Measurements from ENCODE around the gene SENP7.

Gene SENP7

DNA sequence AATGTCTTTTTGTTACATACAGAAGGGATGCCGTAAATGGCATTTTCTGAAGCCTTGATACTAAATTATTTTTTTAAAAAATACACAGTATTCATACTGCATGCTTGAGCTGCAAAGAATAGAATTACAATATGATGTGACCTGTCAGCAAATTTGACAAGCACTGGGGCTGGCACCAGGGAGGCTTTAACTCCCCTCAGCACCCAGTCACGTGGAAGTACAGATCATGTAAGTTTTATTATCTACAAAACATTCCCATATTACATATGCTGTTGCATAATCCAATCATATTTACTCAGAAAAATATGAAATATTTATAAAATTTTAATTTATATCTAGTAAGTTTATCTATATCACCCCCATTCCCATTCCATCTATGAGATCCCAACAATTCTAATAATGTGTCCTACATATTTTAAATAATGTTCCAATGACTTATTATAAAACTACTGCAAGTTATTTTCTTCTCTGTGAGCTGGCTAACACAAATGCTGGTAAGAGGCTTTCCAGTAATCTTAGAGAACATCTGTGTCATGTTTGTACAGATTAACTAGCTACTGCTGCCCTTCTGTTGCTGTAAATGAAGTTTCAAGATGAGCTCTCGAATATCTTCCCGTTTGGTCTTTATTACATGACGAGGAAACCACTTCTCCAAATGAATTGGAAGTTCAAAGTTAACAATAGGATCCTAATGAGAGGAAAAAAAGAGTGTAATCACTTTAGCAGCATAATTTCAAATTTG, 187.4 kb downstream of the SENP7 start:
- DNase-seq (ENCODE audit: low read depth): no peak

DNA sequence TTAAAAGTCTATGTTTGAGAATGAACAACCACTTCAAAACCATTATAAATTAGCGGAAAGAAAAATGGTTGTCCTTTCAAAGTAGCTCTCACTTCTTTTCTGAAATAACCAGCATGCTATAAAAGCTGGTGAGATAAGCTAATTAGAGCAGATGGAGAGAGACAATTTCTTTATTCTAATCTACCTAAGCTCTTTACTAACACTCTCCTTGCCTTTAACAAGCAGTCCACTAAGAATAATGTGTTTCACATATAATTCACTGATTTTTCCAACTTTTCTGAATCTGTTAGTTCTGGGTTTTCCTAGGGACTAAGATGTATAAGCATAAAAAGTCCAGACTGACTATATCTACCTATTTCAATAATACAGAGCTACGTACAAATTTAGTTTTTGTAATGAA, 192.5 kb downstream of the SENP7 start, which contains the start of gene IMPG2:
TSS of gene IMPG2 (minus strand) at position 101 of the 400 bp plus-strand sequence. CDS start 203 bp downstream, outside the sequence.
- DNase-seq (ENCODE audit: low read depth): no peak

DNA sequence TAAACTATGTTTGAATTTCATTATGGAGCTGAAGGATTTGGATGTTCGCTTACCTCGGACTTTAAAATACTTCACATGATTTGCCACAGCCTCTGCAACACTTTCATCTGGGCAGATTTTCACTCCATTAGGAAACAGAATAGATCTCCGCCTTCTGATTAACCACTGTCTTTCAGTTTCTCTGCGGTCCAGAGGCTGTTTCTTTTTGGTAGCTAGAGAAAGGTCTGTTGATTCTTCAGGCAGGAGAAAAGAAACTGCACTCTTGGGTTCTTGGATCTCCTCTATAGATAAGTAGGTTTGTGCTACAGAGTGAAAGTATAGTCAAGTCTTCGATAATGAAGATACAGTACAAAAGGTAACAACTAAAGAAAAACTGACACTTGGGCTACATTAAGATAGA, 193.5 kb downstream of the SENP7 start:
- no peak for DNase-seq (ENCODE audit: low read depth)

DNA sequence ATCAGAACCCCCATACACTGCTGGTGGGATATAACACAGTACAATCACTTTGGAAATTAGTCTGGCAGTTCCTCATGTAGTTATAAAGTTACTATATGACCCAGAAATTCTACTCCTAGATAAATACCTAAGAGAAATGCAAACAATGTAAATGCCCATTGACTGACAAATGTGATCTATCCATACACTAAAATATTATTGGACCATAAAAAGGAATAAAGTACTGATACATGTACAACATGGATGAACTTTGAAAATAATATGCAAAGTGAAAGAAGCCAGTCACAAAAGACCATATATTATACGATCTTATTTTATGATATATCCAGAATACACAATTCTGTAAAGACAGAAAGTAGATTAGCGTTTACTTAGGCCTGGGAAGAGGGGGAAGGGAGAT, 200.5 kb downstream of the SENP7 start:
- no peak for DNase-seq (ENCODE audit: low read depth)

DNA sequence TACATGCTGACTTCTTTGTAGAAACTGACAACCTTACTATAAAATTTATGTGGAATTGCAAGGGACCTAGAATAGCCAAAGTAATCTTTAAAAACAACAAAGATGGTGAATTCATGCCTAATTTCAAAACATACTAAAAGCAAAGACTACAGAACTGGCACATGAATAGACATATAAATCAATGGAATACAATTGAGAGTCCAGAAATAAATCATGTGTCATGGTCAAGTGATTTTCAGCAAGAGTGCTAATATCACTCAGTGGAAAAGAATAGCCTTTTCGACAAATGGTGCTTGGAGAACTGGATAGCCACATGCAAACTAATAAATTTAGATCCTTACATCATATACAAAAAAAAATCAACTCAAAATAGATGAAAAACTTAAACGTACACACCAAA, 201.3 kb downstream of the SENP7 start:
- DNase-seq (ENCODE audit: low read depth): no peak

DNA sequence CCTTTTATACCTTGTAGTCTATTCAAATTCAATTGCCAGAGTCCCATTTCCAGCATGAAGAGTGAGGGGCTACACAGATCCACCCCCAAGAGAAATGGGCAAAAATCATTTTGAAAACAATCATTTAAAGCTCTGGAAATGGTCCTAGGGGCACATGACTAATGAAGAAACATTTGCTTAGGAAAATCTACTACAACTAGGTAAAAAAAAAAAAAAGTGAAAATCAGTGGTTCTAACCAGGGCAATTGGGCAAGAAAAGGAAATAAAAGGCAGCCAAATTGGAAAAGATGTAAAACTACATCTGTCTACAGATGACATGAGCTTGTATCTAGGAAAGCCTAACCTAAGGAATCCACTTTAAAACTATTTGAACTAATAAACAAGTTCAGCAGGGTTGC, 202.0 kb downstream of the SENP7 start:
- DNase-seq (ENCODE audit: low read depth): no peak

DNA sequence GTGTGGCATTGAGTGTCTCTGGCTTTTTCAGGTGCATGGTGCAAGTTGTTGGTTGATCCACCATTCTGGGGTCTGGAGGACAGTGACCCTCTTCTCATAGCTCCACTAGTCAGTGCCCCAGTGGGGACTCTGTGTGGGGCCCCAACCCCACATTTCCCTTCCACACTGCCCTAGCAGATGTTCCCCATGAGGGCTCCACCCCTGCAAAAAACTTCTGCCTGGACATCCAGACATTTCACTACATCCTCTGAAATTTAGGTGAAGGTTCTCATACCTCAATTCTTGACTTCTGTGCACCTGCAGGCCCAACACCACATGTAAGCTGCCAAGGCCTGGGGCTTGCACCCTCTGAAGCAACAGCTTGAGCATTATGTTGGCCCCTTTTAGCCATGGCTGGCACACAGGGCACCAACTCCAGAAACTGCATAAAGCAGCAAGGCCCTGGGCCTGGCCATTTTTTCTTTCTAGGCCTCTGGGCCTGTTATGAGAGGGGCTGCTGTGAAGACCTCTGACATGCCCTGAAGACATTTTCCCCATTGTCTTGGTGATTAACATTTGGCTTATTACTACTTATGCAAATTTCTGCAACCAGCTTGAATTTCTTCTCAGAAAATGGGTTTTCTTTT, 204.8 kb downstream of the SENP7 start:
- DNase-seq (ENCODE audit: low read depth): peak; percentile 6

DNA sequence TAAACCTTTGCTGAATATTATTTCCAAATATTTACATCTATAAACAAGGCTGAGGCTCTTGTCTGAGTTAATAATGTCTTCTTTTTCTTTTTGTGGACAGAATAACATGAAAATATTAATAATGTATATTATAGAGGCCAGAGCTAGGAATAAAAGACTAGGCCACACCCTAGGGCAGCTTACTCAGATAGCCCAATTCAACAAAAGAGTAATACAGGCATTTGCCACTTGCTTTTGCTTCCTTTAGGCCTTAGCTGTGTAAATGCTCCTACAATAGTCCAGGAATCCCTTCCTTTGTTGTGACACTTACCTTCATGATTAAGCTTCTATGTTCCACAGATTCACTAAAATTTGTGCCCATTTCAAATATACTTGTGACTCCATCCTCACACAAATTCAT, 209.2 kb downstream of the SENP7 start:
- DNase-seq (ENCODE audit: low read depth): no peak

DNA sequence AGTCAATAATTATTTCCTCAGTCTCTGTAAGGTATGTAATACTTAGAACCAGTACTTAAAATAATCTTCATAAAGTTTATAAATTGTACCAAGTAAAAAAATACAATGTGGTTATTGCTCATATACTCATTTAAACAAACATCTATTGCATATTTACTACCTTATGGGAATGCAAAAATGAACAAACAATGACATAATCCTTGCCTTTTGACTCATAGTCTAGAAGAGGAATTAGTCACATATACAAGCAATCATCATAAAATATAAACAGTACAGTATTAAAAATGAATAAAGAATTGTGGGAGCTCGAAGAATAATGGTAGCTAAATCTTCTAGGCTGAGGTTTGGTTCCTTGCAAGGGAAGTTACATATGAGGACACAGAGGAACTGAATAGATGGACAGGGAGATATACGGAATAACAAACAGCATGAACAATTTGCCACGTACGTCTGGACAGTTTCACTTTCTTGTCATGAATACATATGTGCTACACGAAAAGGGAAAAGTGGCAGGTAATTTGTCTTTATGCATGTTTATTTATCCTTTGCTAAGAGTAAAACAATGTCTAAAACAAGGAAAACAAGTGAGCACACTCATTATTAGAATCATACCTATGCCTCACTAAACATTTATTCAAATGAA, 209.8 kb downstream of the SENP7 start:
- DNase-seq (ENCODE audit: low read depth): peak; percentile 86

DNA sequence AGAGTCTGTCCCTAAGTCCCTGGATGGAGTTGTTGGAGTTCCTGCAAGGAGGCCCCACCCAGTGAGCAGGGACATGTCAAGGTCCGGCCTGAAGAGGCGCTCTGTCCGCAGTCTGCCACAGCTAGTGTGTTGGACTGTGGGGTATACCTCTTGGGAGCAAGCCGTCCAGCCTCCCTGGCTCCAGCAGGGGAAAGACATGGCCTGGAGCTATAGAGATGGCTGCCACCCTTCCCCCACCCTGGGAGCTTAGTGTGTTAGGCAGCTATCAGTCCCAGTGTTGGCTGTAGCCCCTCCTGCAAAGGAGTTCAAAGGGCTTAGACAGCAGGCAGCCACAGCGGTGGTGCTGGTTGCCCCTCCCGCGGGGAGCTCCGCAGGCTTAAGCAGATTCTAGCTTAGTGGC, 212.9 kb downstream of the SENP7 start:
- no peak for DNase-seq (ENCODE audit: low read depth)

DNA sequence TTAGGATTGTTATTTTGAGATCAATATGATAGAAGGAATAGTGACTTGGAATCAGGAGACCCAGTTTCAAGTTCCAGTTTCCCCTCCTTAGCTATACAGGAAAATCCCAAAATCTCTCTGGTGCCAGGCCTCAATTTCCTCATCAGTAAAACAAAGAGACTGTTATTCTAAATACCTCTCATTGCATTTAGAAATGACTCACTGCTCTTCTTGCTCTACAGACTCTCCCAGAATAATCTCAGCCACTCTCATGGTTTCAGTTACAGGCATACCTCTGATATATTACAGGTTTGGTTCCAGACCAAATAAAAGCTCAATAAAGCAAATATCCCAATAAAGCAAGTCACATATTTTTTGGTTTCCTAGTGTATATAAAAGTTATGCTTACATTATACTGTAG, 221.0 kb downstream of the SENP7 start:
- no peak for DNase-seq (ENCODE audit: low read depth)

DNA sequence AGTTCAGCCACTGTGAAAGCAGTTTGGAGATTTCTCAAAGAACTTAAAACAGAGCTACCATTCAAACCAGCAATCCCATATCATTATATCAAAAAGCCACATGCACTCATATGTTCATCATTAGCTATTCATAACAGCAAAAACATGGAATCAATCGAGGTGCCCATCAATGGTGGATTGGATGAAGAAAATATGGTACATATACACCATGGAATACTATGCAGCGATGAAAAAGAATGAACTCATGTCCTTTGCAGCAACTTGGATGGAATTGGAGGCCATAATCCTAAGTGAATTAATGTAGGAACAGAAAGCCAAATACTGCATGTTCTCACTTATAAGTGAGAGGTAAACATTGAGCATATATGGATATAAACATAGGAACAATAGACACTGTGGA, 224.7 kb downstream of the SENP7 start:
- DNase-seq (ENCODE audit: low read depth): no peak

DNA sequence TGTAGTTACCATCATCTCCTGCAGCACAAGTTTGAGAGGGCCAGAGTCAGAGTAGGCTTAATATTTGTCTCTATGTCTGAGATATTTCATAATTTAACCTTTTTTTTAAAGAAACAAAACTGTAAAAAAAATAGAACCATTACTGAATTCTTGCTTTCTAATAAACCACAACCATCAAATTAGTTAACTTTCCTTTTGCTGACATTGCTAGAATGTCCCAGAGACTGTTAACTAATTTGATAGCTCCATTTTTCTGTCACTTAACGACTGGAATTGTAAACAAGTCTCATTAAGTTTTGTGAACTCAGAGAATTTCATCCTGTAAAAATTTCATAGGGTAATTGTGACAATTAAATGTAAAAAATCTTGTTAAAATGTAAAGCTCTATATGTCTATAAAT, 228.3 kb downstream of the SENP7 start:
- no peak for DNase-seq (ENCODE audit: low read depth)

DNA sequence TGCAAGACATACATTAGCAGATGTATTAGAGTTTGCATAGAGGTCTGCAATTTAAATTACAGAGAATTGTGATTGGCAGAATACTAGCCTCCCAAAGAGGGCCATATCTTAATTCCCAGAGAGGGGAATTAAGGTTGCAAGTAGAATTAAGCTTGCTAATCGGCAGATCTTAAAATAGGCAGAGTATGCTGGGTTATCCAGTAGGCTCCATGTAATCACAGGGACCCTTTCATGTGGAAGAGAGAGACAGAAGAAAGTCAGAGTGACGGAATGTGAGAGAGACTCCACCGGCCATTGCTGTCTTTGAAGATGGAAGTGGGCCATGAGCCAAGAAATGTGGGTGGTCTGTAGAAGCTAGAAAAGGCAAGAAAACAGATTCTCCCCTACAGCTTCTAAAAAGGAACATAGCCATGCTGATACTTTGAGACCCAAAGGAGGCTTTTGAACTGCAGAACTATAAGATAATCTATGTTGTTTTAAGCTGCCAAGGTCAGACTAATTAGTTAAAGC, 231.4 kb downstream of the SENP7 start:
- DNase-seq (ENCODE audit: low read depth): no peak

DNA sequence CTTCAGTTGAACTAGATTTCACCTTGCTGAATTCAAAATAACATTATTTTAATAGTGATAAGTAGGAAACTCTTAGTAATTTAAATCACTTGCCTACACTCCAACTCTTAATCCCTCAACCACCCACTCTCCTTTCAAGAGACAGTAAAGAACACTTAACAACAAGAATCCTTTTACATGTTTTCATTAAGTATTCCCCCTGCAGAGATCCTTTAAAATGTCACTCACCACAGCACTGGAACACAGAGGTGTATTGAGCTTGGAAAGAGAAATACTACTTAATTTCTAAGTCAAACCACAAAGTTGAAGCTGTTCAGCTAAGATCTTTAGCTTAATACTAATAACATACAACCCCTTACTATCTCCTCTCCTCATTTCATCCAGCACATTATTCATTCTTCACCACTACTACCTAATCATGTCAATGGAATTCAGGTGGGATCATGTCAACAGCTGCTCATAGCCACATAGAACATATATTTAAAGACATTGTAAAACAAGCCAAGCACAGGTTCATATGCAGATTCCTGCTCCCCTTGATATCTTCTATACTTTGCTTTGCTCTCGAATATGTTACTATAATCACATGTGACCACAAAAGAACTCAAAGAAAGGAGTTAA, 233.1 kb downstream of the SENP7 start:
- peak; percentile 51 for DNase-seq (ENCODE audit: low read depth)

DNA sequence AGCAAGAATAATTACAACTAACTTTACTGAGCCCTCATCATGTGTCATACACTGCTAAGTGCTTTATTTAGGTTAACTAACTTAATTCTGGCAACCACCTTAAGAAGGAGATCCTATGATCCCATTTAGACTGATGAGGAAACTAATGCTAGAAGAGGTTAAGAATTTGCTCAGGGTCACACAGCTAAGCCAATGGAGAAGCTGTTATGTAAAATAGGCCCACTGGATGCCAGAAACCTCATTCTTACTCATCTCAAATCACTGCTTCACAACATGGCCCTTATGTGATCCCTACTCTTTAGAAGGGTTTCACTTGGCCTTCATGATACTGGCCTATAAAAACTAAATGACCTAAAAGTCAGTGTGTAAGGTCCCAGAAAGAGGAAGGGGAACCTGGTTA, 233.8 kb downstream of the SENP7 start:
- peak; percentile 59 for DNase-seq (ENCODE audit: low read depth)

DNA sequence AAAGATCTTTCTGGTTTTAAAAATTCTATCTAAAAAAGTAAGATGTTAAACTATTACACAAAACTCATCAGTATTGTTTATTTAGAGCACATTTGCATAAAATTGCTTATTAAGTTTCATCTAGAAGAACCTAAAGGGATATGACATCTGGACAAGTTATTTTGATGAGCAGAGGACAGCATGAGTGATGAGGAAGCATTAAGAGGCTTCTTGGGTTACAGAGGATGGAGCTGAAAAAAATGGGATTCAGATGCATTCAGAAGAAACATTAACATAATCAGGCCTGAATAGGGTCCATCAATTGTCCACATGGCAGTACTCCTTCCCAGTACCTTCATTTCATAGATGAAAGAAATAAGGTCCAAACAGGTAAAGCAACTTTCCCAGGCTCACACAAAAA, 234.3 kb downstream of the SENP7 start:
- no peak for DNase-seq (ENCODE audit: low read depth)

Measured in ELR (cell line).